Measurements from ENCODE around the gene SYCP2L.

- TF ChIP-seq CTCF (IDR thresholded peaks at IDR 0.05) (no peak), EZH2 (IDR thresholded peaks at IDR 0.05; ENCODE audit: borderline replicate concordance, insufficient read depth, low read depth, low read length, poor library complexity, severe bottlenecking) (no peak)
These were observed 8.1 kb downstream of the SYCP2L start for GRCh38 chr6:10894958-10895357.

Measured in B cell (primary cell).